Measurements from ENCODE around the gene RER1.

Gene RER1

GRCh38 chr1:2392686-2393085 lies 1.0 kb downstream of the RER1 start:
- DNase-seq = no peak

DNA sequence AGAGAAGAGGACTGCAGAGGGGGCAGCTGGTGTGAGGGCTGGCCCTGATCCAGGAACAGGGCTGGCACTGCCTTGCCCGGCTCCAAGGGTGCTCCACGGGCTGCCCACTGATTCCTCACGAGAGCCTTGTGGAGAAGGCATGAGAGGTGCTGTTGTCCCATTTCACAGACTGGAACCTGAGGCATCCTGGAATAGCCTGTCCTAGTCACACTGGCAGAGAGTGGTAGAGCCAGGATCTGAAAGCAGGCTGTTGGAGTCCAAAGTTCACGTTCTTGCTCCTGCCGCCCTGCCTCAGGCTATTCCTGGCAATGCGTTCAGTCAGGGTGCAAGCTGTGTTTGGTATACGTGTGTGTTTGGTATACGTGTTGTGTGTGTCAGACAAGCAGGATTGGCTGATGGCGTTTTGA lies 1.8 kb downstream of the RER1 start:
- DNase-seq = no peak

- no peak for DNase-seq
Observed at GRCh38 chr1:2394220-2394619, 2.6 kb downstream of the RER1 start.

- no peak for DNase-seq
Observed at GRCh38 chr1:2394761-2395160, 3.1 kb downstream of the RER1 start.

- no peak for DNase-seq
Observed at GRCh38 chr1:2395245-2395644, 3.6 kb downstream of the RER1 start.

DNA sequence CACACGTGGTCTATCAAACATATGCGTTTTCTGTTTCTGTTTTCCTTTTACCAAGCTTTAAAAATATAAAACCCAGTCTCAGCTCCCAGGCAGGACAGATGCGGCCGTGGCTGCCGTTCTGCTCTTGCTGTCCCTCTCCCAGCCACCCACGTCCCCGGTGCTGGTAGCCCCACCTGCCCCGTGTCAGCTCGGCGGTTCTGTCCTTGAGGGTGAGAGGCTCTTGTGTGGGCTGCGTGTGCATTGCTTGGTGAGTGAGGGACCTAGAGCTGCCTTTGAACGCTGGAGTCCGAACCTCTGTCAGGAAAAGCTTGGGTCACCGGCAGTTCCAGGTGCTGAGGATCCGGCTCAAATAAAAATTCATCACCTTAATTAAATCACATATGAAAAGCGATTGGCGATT lies 4.4 kb downstream of the RER1 start:
- no peak for DNase-seq

- no peak for DNase-seq
Observed at GRCh38 chr1:2396476-2396875, 4.8 kb downstream of the RER1 start.

DNA sequence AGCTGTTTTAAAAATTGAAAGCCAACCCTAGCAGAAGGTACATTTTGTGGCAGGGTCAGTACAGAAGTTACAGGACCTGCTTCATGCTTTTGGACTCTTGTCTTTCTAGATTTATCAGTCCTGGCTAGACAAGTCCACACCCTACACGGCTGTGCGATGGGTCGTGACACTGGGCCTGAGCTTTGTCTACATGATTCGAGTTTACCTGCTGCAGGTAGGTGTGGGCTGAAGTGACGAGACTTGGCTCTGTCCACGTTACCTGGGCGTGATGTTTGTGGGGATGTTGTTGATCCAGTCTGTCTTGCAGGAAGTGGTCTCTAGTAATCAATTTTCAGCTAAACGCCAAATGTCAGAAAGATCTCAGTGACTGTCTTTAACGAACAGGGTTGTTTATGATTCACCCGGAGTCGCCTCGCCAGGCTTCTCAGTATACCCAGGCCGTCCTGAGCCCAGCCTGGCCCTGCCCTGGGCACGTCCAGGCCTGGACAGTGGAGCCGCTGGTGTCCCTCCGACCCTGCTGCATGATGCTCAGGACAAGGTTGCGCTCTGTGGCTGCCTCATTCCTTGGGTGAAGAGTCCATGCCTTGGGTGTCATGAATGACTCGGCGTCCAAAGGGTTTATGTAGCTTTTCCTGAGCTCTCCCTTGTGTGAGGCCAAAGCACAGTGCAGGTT lies 5.5 kb downstream of the RER1 start:
- DNase-seq = no peak

DNA sequence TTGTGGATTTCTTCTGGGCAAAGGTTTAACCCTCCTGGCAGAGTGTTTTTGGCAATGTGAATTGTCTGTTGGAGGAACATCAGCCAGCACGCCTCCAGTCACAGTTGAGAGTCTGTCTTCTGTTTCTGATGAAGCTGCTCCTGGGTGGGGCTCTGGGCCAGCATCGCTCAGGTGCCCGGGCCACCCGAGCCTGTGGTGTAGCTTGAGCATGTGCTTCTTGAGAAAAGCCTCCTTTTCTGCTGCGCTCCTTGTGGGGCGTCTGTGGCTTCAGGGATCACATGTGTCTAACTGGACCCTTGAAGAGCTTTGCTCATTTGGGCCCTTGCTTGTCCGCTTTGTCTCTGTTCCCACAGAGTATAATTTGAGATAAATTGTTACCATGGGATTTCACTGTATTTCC lies 7.2 kb downstream of the RER1 start:
- no peak for DNase-seq

GRCh38 chr1:2399890-2400575 lies 8.4 kb downstream of the RER1 start:
- no peak for DNase-seq

- DNase-seq = no peak
Observed at GRCh38 chr1:2400576-2400909, 8.9 kb downstream of the RER1 start.

- DNase-seq = no peak
Observed at GRCh38 chr1:2400950-2401649, 9.5 kb downstream of the RER1 start.

- no peak for DNase-seq
Observed at GRCh38 chr1:2402420-2402819, 10.8 kb downstream of the RER1 start.

GRCh38 chr1:2403273-2403672 lies 11.6 kb downstream of the RER1 start:
- DNase-seq = no peak

DNA sequence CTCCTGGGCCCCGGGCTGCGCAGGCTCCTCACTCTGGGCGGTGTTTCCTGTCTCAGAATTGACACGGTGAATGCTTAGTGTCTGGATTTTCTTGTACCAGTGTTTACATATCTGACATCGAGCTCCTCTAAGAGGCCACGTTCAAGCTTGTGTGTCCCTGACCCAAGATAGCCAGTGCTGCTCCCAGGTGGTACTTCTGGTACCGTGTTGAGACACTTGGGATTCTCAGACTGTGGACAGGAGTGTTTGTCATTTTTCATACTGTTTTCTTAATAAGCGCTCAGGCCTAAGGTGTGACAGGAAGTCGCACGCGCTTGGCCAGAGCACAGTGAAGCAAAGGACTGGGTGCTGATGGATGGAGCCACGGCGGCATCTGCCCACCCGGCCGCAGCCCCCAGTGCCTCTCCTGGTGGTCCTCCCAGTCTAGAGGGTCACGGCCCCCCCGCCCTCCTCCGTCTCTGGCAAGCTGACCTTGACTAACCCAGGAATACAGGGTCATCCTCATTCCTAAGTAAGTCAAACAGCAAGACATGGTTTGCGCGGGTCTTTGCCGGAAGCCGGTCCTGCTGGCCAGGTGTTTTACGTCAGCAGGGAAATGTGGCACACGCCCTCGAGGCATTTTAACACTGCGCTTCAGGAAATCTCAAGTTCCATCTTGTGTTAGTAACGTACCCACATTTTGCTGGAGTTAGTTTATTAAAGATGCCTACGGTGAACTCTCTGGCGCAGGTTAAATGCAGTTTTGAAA lies 12.7 kb downstream of the RER1 start:
- DNase-seq = no peak

DNA sequence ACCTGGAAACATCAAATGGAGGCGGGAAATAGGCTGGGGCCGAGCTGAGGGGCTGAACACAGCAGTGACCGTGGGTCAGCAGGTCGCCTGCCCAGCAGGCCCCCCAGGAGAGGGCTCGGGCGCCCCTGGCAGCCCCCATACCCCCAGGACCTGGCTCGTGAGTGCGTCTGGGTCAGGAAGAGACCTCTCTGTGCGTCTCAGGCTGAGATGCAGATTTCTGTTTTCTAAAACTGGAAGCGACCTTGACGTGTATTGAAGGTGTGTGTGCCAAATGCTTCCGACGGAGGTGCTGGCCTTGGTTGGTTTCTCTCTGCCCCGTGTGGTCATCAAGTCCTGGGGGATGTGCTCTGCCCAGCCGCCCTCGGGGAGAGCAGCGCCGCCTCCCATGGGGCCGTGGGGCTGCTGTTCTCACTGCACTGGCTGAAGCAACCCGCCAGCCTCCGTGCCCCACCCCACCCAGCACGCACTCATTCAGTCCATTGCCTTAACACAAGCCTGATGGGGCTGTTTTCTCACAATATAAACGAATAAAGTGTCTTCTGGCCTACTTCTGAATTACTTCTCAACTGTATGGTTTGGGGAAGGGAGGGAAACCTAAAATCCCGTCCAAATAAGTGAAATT lies 13.4 kb downstream of the RER1 start:
- no peak for DNase-seq

GRCh38 chr1:2405588-2406295 lies 14.1 kb downstream of the RER1 start:
- DNase-seq = no peak

DNA sequence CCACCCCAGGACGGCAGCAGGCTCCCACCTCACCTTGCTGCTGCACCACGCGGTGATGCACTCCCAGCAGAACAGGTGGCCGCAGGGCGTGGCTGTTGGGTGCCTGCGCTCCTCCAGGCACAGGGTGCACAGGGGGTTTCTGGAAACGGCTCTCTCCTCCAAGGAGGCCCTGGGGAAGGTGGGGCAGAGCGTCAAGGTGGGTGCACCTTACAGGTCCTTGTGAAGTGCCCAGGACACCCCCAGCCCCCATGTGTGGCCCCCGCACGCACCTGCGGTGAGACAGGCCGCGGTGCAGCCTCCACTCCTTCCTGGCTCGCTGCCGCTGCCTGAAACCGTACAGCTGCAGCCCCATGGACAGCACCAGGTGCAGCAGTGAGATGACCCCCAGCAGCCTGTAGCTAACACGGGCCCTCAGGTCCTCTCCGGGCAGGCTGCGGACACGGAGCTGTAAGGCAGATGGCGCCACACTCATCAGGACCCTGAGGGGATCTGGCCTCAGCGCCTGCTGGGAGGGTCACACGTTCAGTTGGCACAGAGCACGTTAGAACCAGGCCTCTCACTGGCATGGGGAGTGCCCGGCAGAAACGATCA lies 14.9 kb downstream of the RER1 start:
- DNase-seq = no peak

DNA sequence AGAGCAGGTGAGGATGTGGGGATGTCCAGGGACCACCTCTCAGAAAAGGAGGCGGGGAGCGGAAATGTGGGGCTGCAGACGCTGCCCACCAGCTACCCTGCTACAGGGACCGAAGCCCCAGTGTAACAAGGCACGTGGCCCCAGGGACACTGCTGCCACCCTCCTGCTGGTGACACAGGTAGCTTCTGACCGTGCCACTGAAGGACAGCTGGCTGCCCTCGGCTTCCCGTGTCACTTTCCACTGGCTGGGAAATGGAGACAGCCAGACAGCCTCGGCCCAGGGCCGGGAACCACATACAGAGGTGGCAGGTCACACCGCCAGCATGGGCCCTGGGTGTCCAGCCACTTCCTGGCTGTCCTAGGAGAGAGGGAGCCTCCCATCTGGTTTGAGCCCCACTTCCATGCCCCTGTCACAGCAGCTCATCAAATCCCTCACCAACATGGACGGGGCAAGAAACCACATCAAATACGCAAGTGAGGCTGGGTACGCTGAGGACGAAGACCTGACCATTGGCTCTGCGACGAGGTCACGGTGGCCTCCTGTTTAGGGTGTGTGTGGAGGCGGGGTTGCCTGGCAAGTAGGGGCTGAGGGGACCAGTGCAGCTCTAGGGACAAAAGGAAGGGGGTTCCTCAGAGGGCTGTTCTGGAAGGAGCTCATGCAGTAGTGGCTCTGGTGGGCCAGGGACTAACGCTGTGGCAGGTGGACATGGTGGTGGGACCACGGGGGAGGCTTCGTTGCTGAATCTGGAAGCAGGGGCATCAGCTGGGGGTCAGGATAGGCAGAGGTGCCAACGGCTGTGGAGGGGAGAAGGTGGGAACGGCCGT lies 15.7 kb downstream of the RER1 start:
- DNase-seq = no peak

GRCh38 chr1:2407991-2408275 lies 16.3 kb downstream of the RER1 start:
- DNase-seq = no peak

DNA sequence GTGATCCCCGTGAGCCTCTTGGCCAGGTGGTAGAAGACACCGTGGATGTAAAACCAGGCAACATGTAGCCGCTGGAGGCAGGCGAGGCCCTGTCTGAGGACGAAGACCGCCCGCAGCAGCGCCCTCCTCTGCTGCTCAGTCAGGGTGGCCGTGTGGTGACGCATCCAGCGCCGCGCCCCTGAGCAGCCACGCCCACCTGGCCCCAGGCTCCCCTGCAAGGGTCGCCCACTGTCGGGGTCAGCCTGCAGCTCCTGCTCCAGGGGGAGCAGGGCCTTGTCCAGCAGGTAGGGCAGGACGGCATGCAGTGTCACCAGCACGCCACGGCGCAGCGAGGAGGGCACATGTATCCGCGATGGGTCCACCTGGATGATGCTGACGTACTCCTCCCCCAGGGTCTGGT lies 16.8 kb downstream of the RER1 start:
- no peak for DNase-seq
